Stomach (tissue), 9 donors: Measurements from ENCODE around the gene GNB1L. TPM values are rescaled to one million over a fixed set of nuclear protein-coding genes. Genes with fewer than 3 reads are reported as not detected.

Experiments
- DNase-seq, 2 donors: peaks; one replicate each; pipeline versions ENCODE4 v3.0.0 to v3.0.0-alpha.2; 2013 to 2019
- H3K27ac ChIP-seq, 5 donors: fragments of 200-600 bp in 4 of 5; sonication (generic) in 4 of 5; one replicate each; pipeline ENCODE4 v1.5.1; 2013 to 2019; ENCODE audit warnings: mild to moderate bottlenecking in 1 of 5, moderate library complexity in 1 of 5
- H3K27me3 ChIP-seq, 3 donors: fragments of 200-600 bp; sonication (generic); one replicate each; pipeline ENCODE4 v1.5.1; 2017 to 2019; ENCODE audit warnings: mixed run types in 1 of 3
- H3K36me3 ChIP-seq, 4 donors: fragments of 200-600 bp; sonication (generic); 1 replicate in 3 of 4; 2 replicates in 1 of 4; pipeline ENCODE4 v1.5.1; 2016 to 2019
- H3K4me1 ChIP-seq, 4 donors: fragments of 200-600 bp; sonication (generic); one replicate each; pipeline ENCODE4 v1.5.1; 2016 to 2019
- H3K4me3 ChIP-seq, 4 donors: fragments of 200-600 bp; sonication (generic) in 3 of 4; one replicate each; pipeline ENCODE4 v1.5.1; 2016 to 2019; ENCODE audit warnings: mild to moderate bottlenecking in 1 of 4
- H3K9me3 ChIP-seq, 4 donors: fragments of 200-600 bp; sonication (generic); one replicate each; pipeline ENCODE4 v1.5.1; 2016 to 2019
- EP300 ChIP-seq: sonication (generic); formaldehyde crosslinking; IDR thresholded peaks from one replicate; pipeline ENCODE4 v1.6.1; 2017; ENCODE audit warnings: antibody characterized with exemption
- POLR2A ChIP-seq, 4 donors: fragments of 450-650 bp; IDR thresholded peaks; one replicate each; pipeline ENCODE4 v1.6.1; 2016; ENCODE audit warnings: antibody characterized with exemption in 4 of 4, control low read depth in 2 of 4, mild to moderate bottlenecking in 1 of 4, moderate library complexity in 1 of 4
- POLR2AphosphoS5 ChIP-seq, 3 donors: sonication (generic); formaldehyde crosslinking; IDR thresholded peaks; one replicate each; pipeline ENCODE4 v1.6.1; 2016; ENCODE audit warnings: antibody characterized with exemption in 3 of 3
- WGBS, 5 donors: extraction: QIAGEN DNeasy Blood & Tissue Kit in 3 of 5; methylation state at CpG; one replicate each; pipeline versions ENCODE4 v1.1.5 to v1.1.7; 2013 to 2018; 5-methylcytosine and 5-hydroxymethylcytosine counted together
- intact Hi-C: fragments of 100-400 bp; cut with DNase I; formaldehyde crosslinking; loops from one replicate; pipeline ENCODE4 v1.15.1; 2023; ENCODE audit warnings: low total_unique reads
- polyA plus RNA-seq, 3 donors: library from polyadenylated mRNA; stranded (reverse); fragments of 200-250 nt; gene quantifications; one replicate each; pipeline ENCODE4 v1.2.3, GENCODE V29; 2013
- total RNA-seq, 5 donors: library from RNA; depleted of rRNA; stranded (reverse); fragments of >200 nt; gene quantifications; one replicate each; pipeline versions ENCODE4 v1.1.0 to v1.2.3, GENCODE V29; 2014 to 2016
- TF ChIP-seq, protein P1 (sequence below), 7 experiments: fragments of 450-650 bp in 4 of 7; fragments of 200-600 bp in 3 of 7; sonication (generic) in 3 of 7; IDR thresholded peaks; one replicate each; pipeline ENCODE4 v1.5.1; 2016 to 2019; ENCODE audit warnings: antibody characterized with exemption in 7 of 7, control low read depth in 2 of 7, mild to moderate bottlenecking in 1 of 7
- donor health status: healthy with polysubstance abuse.
- donor health status: Bipolar disorder and iron deficiency.
- donor health status: healthy.

Gene GNB1L
- total and polyA plus RNA-seq, 8 donors, result 0.29 to 6.8 (median 3.1) TPM; not detected in 1

DNA sequence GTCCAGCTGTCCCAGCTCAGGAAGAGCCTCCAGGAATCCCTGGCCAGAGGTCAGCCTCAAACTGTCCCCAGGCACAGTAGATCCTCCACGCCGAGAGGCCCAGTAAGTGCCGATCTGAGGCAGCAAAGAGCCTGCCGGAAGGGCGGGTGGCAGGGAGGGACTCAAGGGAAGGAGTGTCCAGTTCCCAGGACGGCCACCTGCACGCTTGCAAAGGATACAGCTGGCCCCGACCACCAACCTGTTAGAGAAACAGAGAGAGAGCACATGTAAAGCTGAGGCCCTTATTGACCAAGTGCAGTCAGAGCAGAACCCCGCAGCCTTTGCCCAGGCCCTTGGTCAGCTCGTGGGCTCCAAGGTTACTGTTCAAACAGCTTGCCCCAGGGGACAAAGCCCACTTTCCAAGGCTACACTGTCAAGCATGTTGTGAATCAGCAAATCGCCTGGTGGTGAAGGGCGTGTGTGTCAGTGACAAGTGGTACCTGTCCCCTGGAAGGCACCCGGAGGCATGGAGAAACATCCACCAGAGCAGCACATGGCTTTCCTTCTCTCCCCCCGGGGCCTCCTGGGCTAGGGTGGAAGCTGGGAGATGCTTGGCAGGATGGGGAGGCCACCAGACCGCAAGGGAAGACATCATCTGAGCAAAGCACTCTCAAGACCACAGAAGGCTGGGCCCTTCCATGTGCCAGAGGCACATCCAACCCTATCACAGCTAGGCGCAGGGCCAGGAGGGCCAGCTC, 44.3 kb upstream of the GNB1L start:
- intact Hi-C loops, result no loop called here
- H3K27ac ChIP-seq, result no peak overlapping the region
- H3K4me1 ChIP-seq, result peaks cover 0 to 5% (median 0%) of the 10 kb centered on the region in 4 donors
- H3K9me3 ChIP-seq, result no peaks in the 10 kb centered on the region
- no peak overlapping the region for H3K4me3 ChIP-seq
- 89 to 93% (median 92%) methylated on average over 14 to 16 of the region's 16 CpGs for WGBS, 5 donors
- peaks cover 4 to 92% (median 84%) of the 10 kb centered on the region in 4 donors for H3K36me3 ChIP-seq
- H3K27me3 ChIP-seq, result no peaks in the 10 kb centered on the region
- TF ChIP-seq EP300 (no peak), POLR2A (IDR thresholded peaks at IDR 0.05) (no peak), POLR2AphosphoS5 (IDR thresholded peaks at IDR 0.05) (no peak)
- TF ChIP-seq, protein P1, sequence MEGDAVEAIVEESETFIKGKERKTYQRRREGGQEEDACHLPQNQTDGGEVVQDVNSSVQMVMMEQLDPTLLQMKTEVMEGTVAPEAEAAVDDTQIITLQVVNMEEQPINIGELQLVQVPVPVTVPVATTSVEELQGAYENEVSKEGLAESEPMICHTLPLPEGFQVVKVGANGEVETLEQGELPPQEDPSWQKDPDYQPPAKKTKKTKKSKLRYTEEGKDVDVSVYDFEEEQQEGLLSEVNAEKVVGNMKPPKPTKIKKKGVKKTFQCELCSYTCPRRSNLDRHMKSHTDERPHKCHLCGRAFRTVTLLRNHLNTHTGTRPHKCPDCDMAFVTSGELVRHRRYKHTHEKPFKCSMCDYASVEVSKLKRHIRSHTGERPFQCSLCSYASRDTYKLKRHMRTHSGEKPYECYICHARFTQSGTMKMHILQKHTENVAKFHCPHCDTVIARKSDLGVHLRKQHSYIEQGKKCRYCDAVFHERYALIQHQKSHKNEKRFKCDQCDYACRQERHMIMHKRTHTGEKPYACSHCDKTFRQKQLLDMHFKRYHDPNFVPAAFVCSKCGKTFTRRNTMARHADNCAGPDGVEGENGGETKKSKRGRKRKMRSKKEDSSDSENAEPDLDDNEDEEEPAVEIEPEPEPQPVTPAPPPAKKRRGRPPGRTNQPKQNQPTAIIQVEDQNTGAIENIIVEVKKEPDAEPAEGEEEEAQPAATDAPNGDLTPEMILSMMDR (IDR thresholded peaks at IDR 0.05), result no peak
- DNase-seq, result no peak

DNA sequence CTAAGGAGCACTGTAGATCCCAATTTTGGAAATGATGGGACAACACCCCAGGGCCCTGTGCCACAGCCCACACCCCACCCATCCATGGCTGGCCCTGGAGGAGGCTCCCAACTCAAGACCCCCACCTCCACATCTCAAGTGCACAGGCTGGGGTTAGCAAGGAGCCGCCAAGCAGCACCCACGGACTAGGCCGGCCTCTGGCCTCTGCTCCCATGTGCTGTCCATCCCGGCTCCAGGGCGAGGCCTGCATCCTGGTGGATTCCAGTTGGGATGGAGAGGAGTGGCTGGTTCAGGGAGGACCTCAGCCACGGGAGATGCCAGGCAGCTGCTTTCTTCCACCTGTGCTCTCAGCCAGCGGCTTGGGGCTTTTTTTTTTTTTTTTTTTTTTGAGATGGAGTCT, 43.5 kb upstream of the GNB1L start:
- peaks cover 4 to 93% (median 85%) of the 10 kb centered on the region in 4 donors for H3K36me3 ChIP-seq
- TF ChIP-seq POLR2A (IDR thresholded peaks at IDR 0.05) (no peak), POLR2AphosphoS5 (IDR thresholded peaks at IDR 0.05) (no peak), EP300 (no peak)
- TF ChIP-seq, protein P1 (IDR thresholded peaks at IDR 0.05), result no peak

DNA sequence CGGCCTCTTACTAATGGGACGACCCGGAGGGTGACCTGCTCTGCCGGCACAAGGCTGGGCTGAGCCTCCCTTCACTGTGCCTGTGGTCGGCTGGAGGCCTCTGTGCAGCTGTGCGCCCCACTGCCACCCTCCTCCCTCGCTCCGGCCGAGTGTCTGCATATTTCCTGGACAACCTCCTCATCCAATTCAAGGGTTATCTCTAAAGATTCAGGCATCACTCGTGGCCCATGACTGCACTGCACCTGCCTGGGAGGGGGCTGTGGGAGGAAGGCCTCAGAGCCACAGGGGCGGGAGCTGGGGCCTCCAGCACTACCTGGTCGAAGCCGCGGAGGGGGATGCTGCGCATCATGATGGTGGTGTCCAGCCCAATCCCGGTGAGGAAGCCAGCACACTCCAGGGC, 43.1 kb upstream of the GNB1L start:
- TF ChIP-seq POLR2A (IDR thresholded peaks at IDR 0.05) (no peak), EP300 (no peak), POLR2AphosphoS5 (IDR thresholded peaks at IDR 0.05) (no peak)
- TF ChIP-seq, protein P1 (IDR thresholded peaks at IDR 0.05), result no peak
- Histone ChIP-seq H3K36me3 (peaks cover 4 to 93% (median 84%) of the 10 kb centered on the region in 4 donors), H3K9me3 (no peaks in the 10 kb centered on the region), H3K27ac (no peak overlapping the region), H3K4me1 (peaks cover 0 to 11% (median 0%) of the 10 kb centered on the region in 4 donors), H3K27me3 (no peaks in the 10 kb centered on the region), H3K4me3 (no peak overlapping the region)
- 78 to 92% (median 88%) methylated on average over 6 to 16 of the region's 16 CpGs for WGBS, 5 donors
- DNase-seq, result no peak
- intact Hi-C loops, result no loop called here

More for the DNA sequence above, 43.5 kb upstream of the GNB1L start:
- H3K27ac ChIP-seq, result no peak overlapping the region
- H3K4me3 ChIP-seq, result no peak overlapping the region
- WGBS, 5 donors, result 89 to 97% (median 92%) methylated on average over 4 to 7 of the region's 7 CpGs
- intact Hi-C loops, result no loop called here
- no peaks in the 10 kb centered on the region for H3K27me3 ChIP-seq
- no peaks in the 10 kb centered on the region for H3K9me3 ChIP-seq
- H3K4me1 ChIP-seq, result peaks cover 0 to 6% (median 0%) of the 10 kb centered on the region in 4 donors
- DNase-seq, result no peak

DNA sequence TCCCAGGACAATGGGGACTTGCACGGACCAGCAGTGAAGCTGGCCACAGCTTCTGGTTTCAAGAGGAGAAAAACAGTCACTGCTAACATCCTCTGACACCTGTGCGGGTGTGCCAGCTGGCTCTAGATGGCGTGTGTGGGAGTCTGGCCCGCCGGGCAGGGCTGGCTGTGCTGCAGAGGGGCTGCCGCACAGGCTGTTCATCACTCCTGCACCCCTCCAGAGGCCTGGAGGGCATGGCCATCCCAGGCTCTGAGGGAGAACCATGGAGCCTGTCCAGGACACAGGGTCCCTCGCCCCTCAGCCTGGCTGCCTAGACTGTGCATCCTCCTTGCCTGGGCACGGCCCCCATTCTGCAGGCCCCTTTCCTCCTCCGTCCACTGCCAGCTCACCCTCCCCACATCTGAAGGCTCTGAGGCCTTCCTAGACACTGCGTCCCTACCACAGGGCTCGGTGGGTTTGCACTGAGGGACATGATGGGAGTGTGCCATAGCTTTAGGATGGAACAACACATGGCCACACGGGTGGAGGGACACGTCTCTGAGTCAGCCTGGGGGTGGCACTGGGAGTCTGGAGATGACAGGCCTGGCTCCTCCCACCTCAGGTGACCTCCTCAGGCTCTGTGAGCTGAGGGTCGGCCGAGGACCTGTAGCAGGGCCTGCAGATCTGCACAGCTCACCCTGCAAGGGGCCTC, 42.1 kb upstream of the GNB1L start:
- Histone ChIP-seq H3K4me1 (peaks cover under 1 to 20% (median 8%) of the 10 kb centered on the region in 4 donors), H3K27ac (no peak overlapping the region), H3K9me3 (no peaks in the 10 kb centered on the region), H3K27me3 (no peaks in the 10 kb centered on the region), H3K36me3 (peaks cover 4 to 95% (median 78%) of the 10 kb centered on the region in 4 donors), H3K4me3 (no peak overlapping the region)
- no peak for DNase-seq
- WGBS, 5 donors, result 76 to 90% (median 85%) methylated on average over 9 to 15 of the region's 15 CpGs
- intact Hi-C loops, result no loop called here
- TF ChIP-seq EP300 (no peak), POLR2AphosphoS5 (IDR thresholded peaks at IDR 0.05) (no peak), POLR2A (IDR thresholded peaks at IDR 0.05) (no peak)
- TF ChIP-seq, protein P1 (IDR thresholded peaks at IDR 0.05), result no peak
